SKM-1 treated with dmso at 0.1 percent for 144 hours (cell line): ENCODE measurements around the gene SPATA9.
A peak's percentile ranks its signal among the peaks of the same experiment; 100 is the strongest.
"Not testable (repeated sequence)": the region's sequence is repeated elsewhere in the genome, so short reads cannot be mapped to it uniquely, and the experiment has no call there.

Experiments used
- DNase-seq: peaks from one replicate; lab custom pipeline; 2025; ENCODE audit not compliant: unreplicated experiment; lab: John Stamatoyannopoulos, UW

Gene SPATA9

GRCh38 chr5:95646569-95647431 lies 36.0 kb downstream of the SPATA9 start, which contains the start of gene RFESD:
TSS of gene RFESD (plus strand) at chr5:95646777. CDS start at chr5:95652272, 5,495 bp downstream.
- DNase-seq = peak; percentile 95

- DNase-seq = not testable (repeated sequence)
These were observed 36.6 kb downstream of the SPATA9 start for GRCh38 chr5:95646226-95646568.

GRCh38 chr5:95644351-95645042 lies 38.3 kb downstream of the SPATA9 start:
- peak; percentile 63 for DNase-seq

- no peak for DNase-seq
These were observed 39.6 kb downstream of the SPATA9 start for GRCh38 chr5:95643152-95643551.

GRCh38 chr5:95641741-95642220 lies 41.0 kb downstream of the SPATA9 start:
- DNase-seq = no peak

- no peak for DNase-seq
These were observed 44.2 kb downstream of the SPATA9 start for GRCh38 chr5:95638632-95639031.

- no peak for DNase-seq
These were observed 48.7 kb downstream of the SPATA9 start for GRCh38 chr5:95634081-95634480.

GRCh38 chr5:95633671-95634070 lies 49.1 kb downstream of the SPATA9 start:
- no peak for DNase-seq

GRCh38 chr5:95632942-95633341 lies 49.8 kb downstream of the SPATA9 start:
- DNase-seq = not testable (repeated sequence)

- DNase-seq = peak; percentile 11
These were observed 50.7 kb downstream of the SPATA9 start for GRCh38 chr5:95631991-95632675.

GRCh38 chr5:95631255-95631958 lies 51.4 kb downstream of the SPATA9 start:
- DNase-seq = no peak

GRCh38 chr5:95630394-95630917 lies 52.3 kb downstream of the SPATA9 start:
- DNase-seq = no peak

- no peak for DNase-seq
These were observed 53.9 kb downstream of the SPATA9 start for GRCh38 chr5:95628933-95629332.

- no peak for DNase-seq
These were observed 54.6 kb downstream of the SPATA9 start for GRCh38 chr5:95627971-95628810.

- DNase-seq = no peak
These were observed 56.1 kb downstream of the SPATA9 start for GRCh38 chr5:95626701-95627100.

GRCh38 chr5:95624368-95624767 lies 58.4 kb downstream of the SPATA9 start:
- DNase-seq = no peak

GRCh38 chr5:95623706-95624105 lies 59.1 kb downstream of the SPATA9 start:
- DNase-seq = no peak

- DNase-seq = peak; percentile 35
These were observed 60.8 kb downstream of the SPATA9 start for GRCh38 chr5:95621839-95622629.
